NT2/D1 (cell line): Measurements from ENCODE around the gene BCKDHB.
"Not testable (repeated sequence)": the region's sequence is repeated elsewhere in the genome, so short reads cannot be mapped to it uniquely, and the experiment has no call there.

Experiments used
- DNase-seq: peaks from one replicate; pipeline ENCODE4 v3.0.0-alpha.2; 2011; ENCODE audit warnings: low read depth, low spot score
- H3K27me3 ChIP-seq: 2 replicates; pipeline ENCODE4 v1.6.0; 2011; ENCODE audit warnings: mild to moderate bottlenecking; ENCODE audit not compliant: insufficient read length, insufficient read depth
- H3K36me3 ChIP-seq: 2 replicates; pipeline ENCODE4 v1.6.1; 2011; ENCODE audit warnings: mild to moderate bottlenecking, low read length, mixed read lengths; ENCODE audit not compliant: insufficient read depth, insufficient read length
- H3K4me1 ChIP-seq: 2 replicates; pipeline ENCODE4 v1.5.1; 2011; ENCODE audit not compliant: insufficient read depth, insufficient read length
- H3K4me3 ChIP-seq: 2 replicates; pipeline ENCODE4 v1.5.1; 2011; ENCODE audit warnings: low read depth; ENCODE audit not compliant: insufficient read length
- H3K9ac ChIP-seq: 2 replicates; pipeline ENCODE4 v1.6.0; 2011; ENCODE audit warnings: low read depth; ENCODE audit not compliant: insufficient read length
- H3K9me3 ChIP-seq: 2 replicates; pipeline ENCODE4 v1.5.1; 2011; ENCODE audit warnings: mild to moderate bottlenecking, low read length; ENCODE audit not compliant: insufficient read depth
- SUZ12 ChIP-seq: IDR thresholded peaks from 2 replicates; pipeline ENCODE4 v1.6.1; 2011; ENCODE audit not compliant: insufficient read length, insufficient read depth; ENCODE audit errors: extremely low read depth
- YY1 ChIP-seq: IDR thresholded peaks from 2 replicates; pipeline ENCODE4 v1.6.1; 2011; ENCODE audit not compliant: insufficient read length, insufficient read depth
- ZNF274 ChIP-seq: IDR thresholded peaks from 2 replicates; pipeline ENCODE4 v1.6.1; 2011; ENCODE audit warnings: mild to moderate bottlenecking, low read depth, low read length

The BCKDHB gene

DNA sequence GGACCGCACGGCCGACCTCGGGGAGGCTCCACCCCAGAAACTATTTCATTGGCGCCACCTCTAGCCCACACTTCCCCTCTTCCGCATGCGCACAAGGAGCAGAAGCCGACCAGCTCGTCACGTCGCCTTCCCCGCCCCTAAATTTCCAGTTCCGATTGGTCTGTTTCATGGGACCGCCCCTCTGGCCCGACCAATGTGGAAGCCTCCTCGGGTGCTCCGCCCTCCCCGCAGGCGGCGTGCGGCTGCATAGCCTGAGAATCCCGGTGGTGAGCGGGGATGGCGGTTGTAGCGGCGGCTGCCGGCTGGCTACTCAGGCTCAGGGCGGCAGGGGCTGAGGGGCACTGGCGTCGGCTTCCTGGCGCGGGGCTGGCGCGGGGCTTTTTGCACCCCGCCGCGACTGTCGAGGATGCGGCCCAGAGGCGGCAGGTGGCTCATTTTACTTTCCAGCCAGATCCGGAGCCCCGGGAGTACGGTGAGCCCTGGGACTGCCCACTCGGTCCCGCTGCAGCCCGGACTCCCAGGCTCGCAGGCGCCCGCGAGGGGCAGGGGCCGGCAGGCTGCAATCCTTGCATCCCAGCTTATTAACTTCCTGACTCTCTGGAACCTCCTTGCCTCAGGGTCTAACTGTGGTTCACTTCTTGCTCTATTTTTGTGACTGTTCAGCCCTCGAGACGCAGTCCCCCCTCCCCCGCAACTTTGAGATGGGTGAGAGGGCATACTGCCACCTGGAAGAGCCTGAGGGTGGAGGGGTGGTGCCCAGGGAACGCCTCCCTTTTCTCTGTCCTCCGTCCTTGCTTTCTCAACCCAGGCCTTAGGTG is at the start of gene BCKDHB:
Gene BCKDHB (plus strand): TSS at position 254 of the 818 bp plus-strand sequence. CDS start 23 bp downstream, at position 277.
- no peak for TF ChIP-seq SUZ12
- TF ChIP-seq YY1: peak; percentile 31
- no peak for TF ChIP-seq ZNF274
- H3K4me3 ChIP-seq: peak within 1 kb of the TSS; percentile 85
- DNase-seq: peak; percentile 93

DNA sequence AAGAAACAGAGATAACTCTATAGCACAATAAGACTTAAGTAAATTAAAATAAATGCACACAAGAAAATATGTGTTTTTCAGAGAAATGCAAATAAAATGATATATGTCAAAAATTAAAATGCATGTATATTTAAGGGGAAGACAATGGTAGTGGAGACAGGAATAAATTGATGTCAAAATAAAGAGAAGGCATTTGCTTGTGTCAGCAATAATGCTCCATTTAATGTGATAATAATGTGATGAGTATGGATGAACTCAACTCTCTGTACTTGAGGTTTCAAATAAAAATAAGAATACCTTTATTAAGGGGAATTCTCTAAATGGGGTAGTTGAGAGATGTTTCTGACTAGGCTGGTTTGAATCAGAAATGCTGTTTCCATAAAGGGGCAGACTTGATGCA is 45.7 kb upstream of the BCKDHB start:
- TF ChIP-seq ZNF274: no peak
- no peak for TF ChIP-seq YY1
- TF ChIP-seq SUZ12: no peak
- DNase-seq: no peak
- Histone ChIP-seq H3K4me1 (no peaks in the 10 kb centered on the region), H3K4me3 (no peak overlapping the region), H3K36me3 (no peaks in the 10 kb centered on the region), H3K9me3 (no peaks in the 10 kb centered on the region), H3K27me3 (no peaks in the 10 kb centered on the region), H3K9ac (no peak overlapping the region)

More for the DNA sequence above, at the start of gene BCKDHB:
- Histone ChIP-seq H3K4me1 (no peaks in the 10 kb centered on the region), H3K9ac (peak within 1 kb of the TSS; percentile 81), H3K36me3 (no peaks in the 10 kb centered on the region), H3K27me3 (no peaks in the 10 kb centered on the region), H3K9me3 (no peaks in the 10 kb centered on the region)

DNA sequence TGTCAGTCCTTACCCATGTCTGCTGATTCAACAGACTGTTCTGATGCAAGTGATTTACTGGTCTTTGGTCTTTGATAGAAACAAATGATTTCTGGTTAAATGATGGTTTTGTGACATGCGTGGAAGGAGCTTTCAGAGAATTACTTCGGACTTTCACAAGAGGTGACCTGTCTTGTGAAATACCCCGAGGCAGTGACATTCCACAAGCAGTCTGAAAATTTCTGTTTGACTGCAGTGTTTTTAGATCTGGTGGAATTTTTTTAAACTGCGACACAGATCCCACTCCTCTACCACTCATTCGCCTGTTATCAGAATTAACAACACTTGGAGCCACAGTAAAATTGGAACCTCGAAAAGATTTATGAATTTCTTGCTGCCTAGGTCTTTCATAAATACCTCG is 38.3 kb upstream of the BCKDHB start:
- DNase-seq, H3K36me3 ChIP-seq, H3K9ac ChIP-seq, H3K4me3 ChIP-seq, H3K4me1 ChIP-seq, H3K9me3 ChIP-seq, H3K27me3 ChIP-seq: not testable (repeated sequence)

DNA sequence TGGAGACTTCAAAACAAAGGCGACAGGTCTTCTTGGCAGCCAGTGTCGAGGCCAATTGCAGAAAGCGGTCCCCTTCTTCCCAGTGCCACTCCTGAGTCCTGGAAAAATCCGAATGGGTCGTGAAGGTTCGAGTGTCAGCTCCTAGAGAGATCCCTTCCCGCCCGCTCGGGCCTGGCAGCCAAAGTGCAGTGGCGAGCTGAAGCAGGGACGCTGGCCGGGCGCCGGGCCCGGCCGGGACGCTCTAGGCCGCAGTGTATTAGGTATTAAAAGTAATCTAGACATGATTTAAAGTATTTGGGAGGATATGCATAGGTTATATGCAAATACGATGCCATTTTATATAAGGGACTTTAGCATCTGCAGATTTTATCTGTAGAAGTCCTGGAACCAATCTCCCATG is 36.0 kb upstream of the BCKDHB start:
- H3K9me3 ChIP-seq, DNase-seq, H3K4me1 ChIP-seq, H3K27me3 ChIP-seq, H3K9ac ChIP-seq, H3K36me3 ChIP-seq, H3K4me3 ChIP-seq: not testable (repeated sequence)

DNA sequence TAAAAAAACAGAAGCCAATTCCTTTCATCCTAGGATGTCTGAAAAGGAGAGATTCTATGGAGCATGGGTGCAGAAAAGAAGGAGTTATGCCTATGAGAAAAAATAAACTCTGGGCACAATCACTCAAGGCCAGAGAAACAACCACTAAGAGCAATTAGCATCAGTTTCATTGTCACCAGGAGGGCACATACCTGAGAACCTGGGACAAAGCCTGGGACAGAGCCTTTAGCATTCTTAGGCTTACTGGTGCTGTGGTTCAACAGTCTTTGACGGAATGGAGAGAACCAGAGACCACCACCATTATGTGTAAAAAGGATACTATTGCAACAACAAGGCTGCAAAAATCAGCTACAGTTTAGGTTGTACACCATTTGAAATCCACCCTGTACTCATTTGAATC is 29.4 kb upstream of the BCKDHB start:
- H3K27me3 ChIP-seq: no peaks in the 10 kb centered on the region
- H3K9me3 ChIP-seq: no peaks in the 10 kb centered on the region
- peak; percentile 2 for DNase-seq
- no peak overlapping the region for H3K4me3 ChIP-seq
- no peaks in the 10 kb centered on the region for H3K4me1 ChIP-seq
- H3K9ac ChIP-seq: no peak overlapping the region
- H3K36me3 ChIP-seq: no peaks in the 10 kb centered on the region
- no peak for TF ChIP-seq YY1

DNA sequence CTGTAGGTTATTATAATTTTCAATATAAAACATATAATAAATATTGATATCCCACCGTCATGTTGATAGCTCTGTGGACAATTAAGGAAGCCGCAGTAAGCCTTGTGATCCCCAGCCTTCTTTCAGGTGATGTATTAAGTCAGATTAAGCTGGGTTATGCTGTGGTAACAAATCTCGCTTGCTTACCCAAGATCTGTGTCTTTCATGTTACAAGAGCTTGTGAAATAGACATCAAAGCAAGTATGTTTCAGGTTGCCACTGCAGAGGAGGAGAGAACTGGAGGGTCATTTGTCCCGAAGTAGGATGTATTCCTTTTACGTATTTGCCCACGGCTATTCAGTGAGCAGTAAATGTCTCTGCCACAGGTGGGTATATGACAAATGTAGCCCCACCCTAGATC is 17.8 kb upstream of the BCKDHB start:
- DNase-seq: no peak
- Histone ChIP-seq H3K9ac (no peak overlapping the region), H3K4me3 (no peak overlapping the region), H3K4me1 (no peaks in the 10 kb centered on the region), H3K9me3 (no peaks in the 10 kb centered on the region), H3K27me3 (no peaks in the 10 kb centered on the region), H3K36me3 (no peaks in the 10 kb centered on the region)
- TF ChIP-seq ZNF274: no peak
- no peak for TF ChIP-seq YY1
- TF ChIP-seq SUZ12: no peak

DNA sequence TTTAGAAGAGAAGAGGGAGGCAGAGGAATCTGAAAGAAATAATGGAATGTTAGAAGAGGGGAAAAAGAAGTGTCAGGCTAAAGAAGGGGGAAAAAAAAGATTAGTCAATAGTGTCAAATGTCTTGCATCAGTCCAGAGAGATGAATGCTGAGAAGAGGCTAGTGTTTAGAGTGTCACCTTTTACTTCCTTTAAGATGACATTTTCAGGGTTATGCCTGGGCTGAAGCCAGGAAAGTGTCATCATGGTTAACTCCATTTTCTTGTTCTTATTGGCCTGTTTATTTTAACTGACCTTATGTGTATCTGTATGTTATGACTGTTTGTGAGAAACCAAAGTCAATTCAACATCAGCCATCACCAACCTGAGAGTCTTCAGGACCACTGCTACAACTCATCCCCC is 15.0 kb upstream of the BCKDHB start:
- Histone ChIP-seq H3K9me3 (no peaks in the 10 kb centered on the region), H3K4me3 (no peak overlapping the region), H3K9ac (no peak overlapping the region), H3K36me3 (no peaks in the 10 kb centered on the region), H3K27me3 (no peaks in the 10 kb centered on the region), H3K4me1 (no peaks in the 10 kb centered on the region)
- no peak for TF ChIP-seq SUZ12
- no peak for TF ChIP-seq YY1
- no peak for TF ChIP-seq ZNF274
- no peak for DNase-seq

DNA sequence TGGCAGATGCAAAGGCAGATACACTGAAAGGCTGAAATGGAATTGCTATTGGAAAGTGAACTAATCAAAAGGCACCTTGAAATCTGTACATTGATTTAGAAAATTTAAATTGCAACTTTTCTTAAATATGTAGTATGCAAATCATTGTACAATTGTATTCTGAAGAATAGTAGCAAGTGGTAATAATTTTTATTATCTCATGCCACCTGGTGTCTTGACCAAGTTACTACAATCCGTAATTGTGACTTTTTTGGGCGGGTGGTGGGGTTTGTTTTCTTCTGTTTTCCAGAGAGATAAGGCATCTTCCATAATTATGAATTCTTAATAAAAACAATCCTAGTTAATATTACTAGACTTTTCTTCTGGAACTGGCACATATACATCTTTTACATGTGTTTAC is 12.5 kb upstream of the BCKDHB start:
- Histone ChIP-seq H3K36me3 (no peaks in the 10 kb centered on the region), H3K4me3 (no peak overlapping the region), H3K9ac (no peak overlapping the region), H3K27me3 (no peaks in the 10 kb centered on the region), H3K4me1 (no peaks in the 10 kb centered on the region), H3K9me3 (no peaks in the 10 kb centered on the region)
- no peak for TF ChIP-seq ZNF274
- no peak for TF ChIP-seq SUZ12
- TF ChIP-seq YY1: no peak
- no peak for DNase-seq
